ENCODE data around the gene METTL22.
A peak's percentile ranks its signal among the peaks of the same experiment; 100 is the strongest.

The METTL22 gene

GRCh38 chr16:8594149-8594666 lies 27.3 kb upstream of the METTL22 start:
- no peak for DNase-seq (ENCODE audit: low spot score)

- no peak for DNase-seq (ENCODE audit: low spot score)
These were observed 25.7 kb upstream of the METTL22 start for GRCh38 chr16:8595783-8596182.

- no peak for DNase-seq (ENCODE audit: low spot score)
These were observed 24.9 kb upstream of the METTL22 start for GRCh38 chr16:8596581-8596980.

- DNase-seq (ENCODE audit: low spot score), result no peak
These were observed 21.2 kb upstream of the METTL22 start for GRCh38 chr16:8600144-8600775.

- no peak for DNase-seq (ENCODE audit: low spot score)
These were observed 15.9 kb upstream of the METTL22 start for GRCh38 chr16:8605554-8605953.

GRCh38 chr16:8607214-8607613 lies 14.3 kb upstream of the METTL22 start:
- DNase-seq (ENCODE audit: low spot score), result no peak

GRCh38 chr16:8611122-8611521 lies 10.4 kb upstream of the METTL22 start:
- DNase-seq (ENCODE audit: low spot score), result no peak

- DNase-seq (ENCODE audit: low spot score), result no peak
These were observed 9.5 kb upstream of the METTL22 start for GRCh38 chr16:8611886-8612600.

- no peak for DNase-seq (ENCODE audit: low spot score)
These were observed 7.0 kb upstream of the METTL22 start for GRCh38 chr16:8614435-8615029.

- DNase-seq (ENCODE audit: low spot score), result no peak
These were observed 1.7 kb upstream of the METTL22 start for GRCh38 chr16:8619671-8620370.

GRCh38 chr16:8620535-8620934 lies 963 bp upstream of the METTL22 start:
- DNase-seq (ENCODE audit: low spot score), result no peak

- DNase-seq (ENCODE audit: low spot score), result no peak
These were observed 301 bp upstream of the METTL22 start for GRCh38 chr16:8621222-8621571.

- DNase-seq (ENCODE audit: low spot score), result no peak
These were observed 788 bp downstream of the METTL22 start for GRCh38 chr16:8622315-8622656.

GRCh38 chr16:8623634-8624033 lies 2.1 kb downstream of the METTL22 start:
- no peak for DNase-seq (ENCODE audit: low spot score)

GRCh38 chr16:8625491-8626087 lies 4.1 kb downstream of the METTL22 start:
- DNase-seq (ENCODE audit: low spot score), result no peak

GRCh38 chr16:8626946-8627345 lies 5.4 kb downstream of the METTL22 start:
- DNase-seq (ENCODE audit: low spot score), result no peak

GRCh38 chr16:8627456-8627855 lies 6.0 kb downstream of the METTL22 start:
- DNase-seq (ENCODE audit: low spot score), result no peak

- no peak for DNase-seq (ENCODE audit: low spot score)
These were observed 7.7 kb downstream of the METTL22 start for GRCh38 chr16:8628981-8629725.

GRCh38 chr16:8630255-8630953 lies 8.9 kb downstream of the METTL22 start:
- no peak for DNase-seq (ENCODE audit: low spot score)

- peak; percentile 39 for DNase-seq (ENCODE audit: low spot score)
These were observed 9.9 kb downstream of the METTL22 start for GRCh38 chr16:8631373-8631772.

All from pons (tissue), 1 donor.